Mesenchymal stem cell (in vitro differentiated cells and primary cell): Measurements from ENCODE around the gene TMEM14A.

ENCODE experiments used
- DNase-seq: peaks from one replicate; pipeline ENCODE4 v3.0.0-alpha.2; 2013
- H2AFZ ChIP-seq: one replicate; pipeline ENCODE4 v1.6.1; 2013; ENCODE audit warnings: low read depth, mild to moderate bottlenecking, control low read depth, inconsistent platforms, low read length, moderate library complexity
- H2AK5ac ChIP-seq: 2 replicates; pipeline ENCODE4 v1.6.1; 2013; ENCODE audit warnings: low read length, moderate library complexity, mild to moderate bottlenecking, inconsistent platforms; ENCODE audit not compliant: severe bottlenecking
- H2BK120ac ChIP-seq: one replicate; pipeline ENCODE4 v1.6.1; 2013; ENCODE audit warnings: low read depth, mild to moderate bottlenecking, inconsistent platforms, low read length, moderate library complexity
- H2BK12ac ChIP-seq, 2 experiments: one replicate each; pipeline ENCODE4 v1.6.1; 2013; ENCODE audit warnings: inconsistent platforms in 2 of 2, low read length in 2 of 2, mild to moderate bottlenecking in 2 of 2, moderate library complexity in 2 of 2, control low read depth in 1 of 2
- H2BK15ac ChIP-seq: one replicate; pipeline ENCODE4 v1.6.1; 2013; ENCODE audit warnings: mild to moderate bottlenecking, low read depth, inconsistent platforms; ENCODE audit not compliant: poor library complexity, severe bottlenecking
- H2BK5ac ChIP-seq: 2 replicates; pipeline ENCODE4 v1.6.1; 2013; ENCODE audit warnings: low read depth, mild to moderate bottlenecking, low read length, control low read depth, inconsistent platforms; ENCODE audit not compliant: poor library complexity, severe bottlenecking
- H3K14ac ChIP-seq, 2 experiments: one replicate each; pipeline ENCODE4 v1.6.1; 2013; ENCODE audit warnings: inconsistent platforms in 2 of 2, low read length in 2 of 2, control low read depth in 1 of 2, mild to moderate bottlenecking in 1 of 2, moderate library complexity in 1 of 2
- H3K18ac ChIP-seq, 2 experiments: one replicate each; pipeline ENCODE4 v1.6.1; 2013; ENCODE audit warnings: inconsistent platforms in 2 of 2, low read length in 2 of 2, control low read depth in 1 of 2, low read depth in 1 of 2, mild to moderate bottlenecking in 1 of 2
- H3K23ac ChIP-seq, 2 experiments: one replicate each; pipeline ENCODE4 v1.6.1; 2013; ENCODE audit warnings: inconsistent platforms in 2 of 2, low read length in 2 of 2, mild to moderate bottlenecking in 2 of 2, moderate library complexity in 2 of 2, control low read depth in 1 of 2
- H3K27ac ChIP-seq: 2 replicates; pipeline ENCODE4 v1.5.1; 2013; ENCODE audit warnings: mild to moderate bottlenecking, moderate library complexity, low read length, control low read depth, inconsistent platforms; ENCODE audit not compliant: poor library complexity, severe bottlenecking
- H3K27me3 ChIP-seq, 2 experiments: 2 replicates each; pipeline versions ENCODE4 v1.6.1 to v1.7.0; 2013; ENCODE audit warnings: low read length in 2 of 2, mild to moderate bottlenecking in 2 of 2, moderate library complexity in 2 of 2, control low read depth in 1 of 2, inconsistent platforms in 1 of 2; ENCODE audit not compliant: control insufficient read depth in 1 of 2, insufficient read depth in 1 of 2
- H3K36me3 ChIP-seq, 2 experiments: 2 replicates each; pipeline versions ENCODE4 v1.6.1 to v1.7.0; 2013; ENCODE audit warnings: low read length in 2 of 2, control low read depth in 1 of 2, inconsistent platforms in 1 of 2, low read depth in 1 of 2, mild to moderate bottlenecking in 1 of 2; ENCODE audit not compliant: insufficient read depth in 2 of 2, control insufficient read depth in 1 of 2
- H3K4ac ChIP-seq, 2 experiments: one replicate each; pipeline ENCODE4 v1.6.1; 2013; ENCODE audit warnings: inconsistent platforms in 2 of 2, low read length in 2 of 2, mild to moderate bottlenecking in 2 of 2, moderate library complexity in 2 of 2, control low read depth in 1 of 2, low read depth in 1 of 2
- H3K4me1 ChIP-seq: 2 replicates; pipeline ENCODE4 v1.6.1; 2013; ENCODE audit warnings: low read depth, low read length, control low read depth; ENCODE audit not compliant: control insufficient read depth, insufficient read depth
- H3K4me2 ChIP-seq: 2 replicates; pipeline ENCODE4 v1.6.1; 2013; ENCODE audit warnings: low read length, mild to moderate bottlenecking, inconsistent platforms; ENCODE audit not compliant: poor library complexity, severe bottlenecking
- H3K4me3 ChIP-seq, 2 experiments: 2 replicates each; pipeline versions ENCODE4 v1.5.1 to v1.7.0; 2013; ENCODE audit warnings: low read length in 2 of 2, mild to moderate bottlenecking in 2 of 2, control low read depth in 1 of 2, low read depth in 1 of 2; ENCODE audit not compliant: insufficient read depth in 1 of 2
- H3K79me1 ChIP-seq: replicated peaks from 2 replicates; pipeline ENCODE4 v1.6.1; 2013; ENCODE audit warnings: mild to moderate bottlenecking, control low read depth, low read length, inconsistent platforms; ENCODE audit not compliant: poor library complexity, severe bottlenecking
- H3K9ac ChIP-seq: 2 replicates; pipeline ENCODE4 v1.7.0; 2013; ENCODE audit warnings: mild to moderate bottlenecking, low read length, moderate library complexity
- H3K9me3 ChIP-seq: 2 replicates; pipeline ENCODE4 v1.7.0; 2013; ENCODE audit warnings: mild to moderate bottlenecking, low read length; ENCODE audit not compliant: control insufficient read depth
- H4K8ac ChIP-seq: one replicate; pipeline ENCODE4 v1.6.1; 2013; ENCODE audit warnings: inconsistent platforms, mild to moderate bottlenecking, low read length, moderate library complexity
- H4K91ac ChIP-seq: one replicate; pipeline ENCODE4 v1.6.1; 2013; ENCODE audit warnings: mild to moderate bottlenecking, low read length, inconsistent platforms
- WGBS: methylation state at CpG from one replicate; pipeline ENCODE4 v1.1.7; 2013; ENCODE audit warnings: mixed read lengths; 5-methylcytosine and 5-hydroxymethylcytosine counted together

Gene TMEM14A

GRCh38 chr6:52689857-52690256, 18.9 kb downstream of the TMEM14A start:
- no peak for DNase-seq
- H4K8ac ChIP-seq, result no peak overlapping the region
- no peaks in the 10 kb centered on the region for H3K4me1 ChIP-seq
- no peak overlapping the region for H2BK15ac ChIP-seq
- no peak overlapping the region for H3K4me2 ChIP-seq
- H4K91ac ChIP-seq, result no peak overlapping the region
- no peak overlapping the region for H2AK5ac ChIP-seq
- no peak overlapping the region for H2BK12ac ChIP-seq
- H2AFZ ChIP-seq, result no peak overlapping the region
- H3K4ac ChIP-seq, result no peak overlapping the region
- no peaks in the 10 kb centered on the region for H3K79me1 ChIP-seq
- H3K14ac ChIP-seq, result no peak overlapping the region
- no peaks in the 10 kb centered on the region for H3K36me3 ChIP-seq
- no peak overlapping the region for H3K9ac ChIP-seq
- H3K9me3 ChIP-seq, result peaks cover 6% of the 10 kb centered on the region
- no peaks in the 10 kb centered on the region for H3K27me3 ChIP-seq
- WGBS, result 100% methylated on average over 1 of the region's 3 CpGs
- no peak overlapping the region for H3K27ac ChIP-seq
- no peak overlapping the region for H2BK120ac ChIP-seq
- H3K23ac ChIP-seq, result no peak overlapping the region
- no peak overlapping the region for H3K18ac ChIP-seq
- H2BK5ac ChIP-seq, result no peak overlapping the region
- no peak overlapping the region for H3K4me3 ChIP-seq

GRCh38 chr6:52691718-52692117, 20.8 kb downstream of the TMEM14A start:
- Histone ChIP-seq H3K9ac (no peak overlapping the region), H2BK15ac (no peak overlapping the region)

GRCh38 chr6:52693773-52694172, 22.9 kb downstream of the TMEM14A start:
- no peaks in the 10 kb centered on the region for H3K36me3 ChIP-seq
- WGBS, result 100% methylated on average over 4 of the region's 4 CpGs
- no peak overlapping the region for H3K9ac ChIP-seq

More at GRCh38 chr6:52691718-52692117, 20.8 kb downstream of the TMEM14A start:
- no peak overlapping the region for H3K4me2 ChIP-seq
- WGBS, result no CpG with 5 or more reads among the region's 2 CpGs
- no peak overlapping the region for H3K4ac ChIP-seq
- no peak overlapping the region for H2AFZ ChIP-seq
- no peak overlapping the region for H2BK120ac ChIP-seq
- no peak overlapping the region for H2BK5ac ChIP-seq
- H3K36me3 ChIP-seq, result no peaks in the 10 kb centered on the region
- no peak overlapping the region for H4K8ac ChIP-seq
- no peaks in the 10 kb centered on the region for H3K4me1 ChIP-seq
- H2AK5ac ChIP-seq, result no peak overlapping the region
- no peak overlapping the region for H3K4me3 ChIP-seq
- no peaks in the 10 kb centered on the region for H3K79me1 ChIP-seq
- H3K18ac ChIP-seq, result no peak overlapping the region
- no peak overlapping the region for H4K91ac ChIP-seq
- H3K9me3 ChIP-seq, result peaks cover 6% of the 10 kb centered on the region
- H3K27me3 ChIP-seq, result no peaks in the 10 kb centered on the region
- no peak overlapping the region for H3K27ac ChIP-seq
- no peak overlapping the region for H2BK12ac ChIP-seq
- H3K14ac ChIP-seq, result no peak overlapping the region
- no peak overlapping the region for H3K23ac ChIP-seq
- DNase-seq, result no peak

GRCh38 chr6:52694404-52694803, 23.5 kb downstream of the TMEM14A start:
- Histone ChIP-seq H3K9ac (no peak overlapping the region), H3K27ac (no peak overlapping the region), H3K36me3 (no peaks in the 10 kb centered on the region), H4K91ac (no peak overlapping the region), H3K79me1 (no peaks in the 10 kb centered on the region), H3K4me2 (no peak overlapping the region), H2BK5ac (no peak overlapping the region), H3K14ac (no peak overlapping the region), H3K4ac (no peak overlapping the region), H4K8ac (no peak overlapping the region), H2BK12ac (no peak overlapping the region), H3K27me3 (no peaks in the 10 kb centered on the region), H2BK120ac (no peak overlapping the region), H3K9me3 (peaks cover 6% of the 10 kb centered on the region), H3K4me3 (no peak overlapping the region), H2AK5ac (no peak overlapping the region), H3K23ac (no peak overlapping the region), H3K18ac (no peak overlapping the region), H3K4me1 (no peaks in the 10 kb centered on the region), H2BK15ac (no peak overlapping the region), H2AFZ (no peak overlapping the region)
- WGBS, result 100% methylated on average over 1 of the region's 2 CpGs
- DNase-seq, result no peak

More at GRCh38 chr6:52693773-52694172, 22.9 kb downstream of the TMEM14A start:
- Histone ChIP-seq H2BK120ac (no peak overlapping the region), H3K9me3 (peaks cover 6% of the 10 kb centered on the region), H3K4ac (no peak overlapping the region), H3K4me2 (no peak overlapping the region), H2BK15ac (no peak overlapping the region), H2BK12ac (no peak overlapping the region), H3K14ac (no peak overlapping the region), H2BK5ac (no peak overlapping the region), H4K91ac (no peak overlapping the region), H4K8ac (no peak overlapping the region), H3K23ac (no peak overlapping the region), H3K4me3 (no peak overlapping the region), H3K27me3 (no peaks in the 10 kb centered on the region), H3K27ac (no peak overlapping the region), H3K4me1 (no peaks in the 10 kb centered on the region), H3K79me1 (no peaks in the 10 kb centered on the region), H3K18ac (no peak overlapping the region), H2AK5ac (no peak overlapping the region), H2AFZ (no peak overlapping the region)
- DNase-seq, result no peak
